Vagina (tissue), 2 donors: ENCODE data around the gene SLC9A7.

Experiments used
- POLR2A ChIP-seq, 2 donors: fragments of 450-650 bp; IDR thresholded peaks; one replicate each; pipeline ENCODE4 v1.6.1; 2017; ENCODE audit warnings: antibody characterized with exemption in 2 of 2, mild to moderate bottlenecking in 2 of 2, moderate library complexity in 2 of 2
- POLR2AphosphoS5 ChIP-seq, 2 donors: sonication (generic); formaldehyde crosslinking; IDR thresholded peaks; one replicate each; pipeline ENCODE4 v1.9.0; 2017; ENCODE audit warnings: antibody characterized with exemption in 2 of 2, mild to moderate bottlenecking in 2 of 2, low read depth in 1 of 2; ENCODE audit not compliant: insufficient read depth in 1 of 2
- TF ChIP-seq, protein P1 (sequence below), 3 experiments: fragments of 450-650 bp in 2 of 3; fragments of 200-600 bp in 1 of 3; sonication (generic) in 1 of 3; IDR thresholded peaks; one replicate each; pipeline ENCODE4 v1.5.1; 2017 to 2019; ENCODE audit warnings: antibody characterized with exemption in 3 of 3, mild to moderate bottlenecking in 2 of 3, moderate library complexity in 2 of 3

DNA sequence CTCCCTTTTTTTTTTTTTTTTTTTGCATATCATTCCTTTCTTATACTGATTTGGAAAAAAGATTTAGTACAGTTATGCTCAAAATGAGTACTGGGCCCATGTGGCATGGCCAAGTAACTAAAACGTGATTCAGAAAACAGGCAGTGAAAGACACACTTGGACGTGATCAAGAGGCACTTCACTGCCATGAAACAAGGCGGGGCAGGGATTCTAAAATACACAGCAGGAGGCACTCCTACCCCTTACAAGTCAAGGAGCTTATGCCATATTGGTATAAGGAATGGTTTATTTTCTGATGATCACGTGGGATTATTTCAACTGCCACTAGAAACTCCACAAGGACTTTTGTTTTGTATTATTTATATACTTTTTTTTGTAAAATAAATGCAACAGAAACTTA lies 113.3 kb downstream of the SLC9A7 start:
- TF ChIP-seq, protein P1, sequence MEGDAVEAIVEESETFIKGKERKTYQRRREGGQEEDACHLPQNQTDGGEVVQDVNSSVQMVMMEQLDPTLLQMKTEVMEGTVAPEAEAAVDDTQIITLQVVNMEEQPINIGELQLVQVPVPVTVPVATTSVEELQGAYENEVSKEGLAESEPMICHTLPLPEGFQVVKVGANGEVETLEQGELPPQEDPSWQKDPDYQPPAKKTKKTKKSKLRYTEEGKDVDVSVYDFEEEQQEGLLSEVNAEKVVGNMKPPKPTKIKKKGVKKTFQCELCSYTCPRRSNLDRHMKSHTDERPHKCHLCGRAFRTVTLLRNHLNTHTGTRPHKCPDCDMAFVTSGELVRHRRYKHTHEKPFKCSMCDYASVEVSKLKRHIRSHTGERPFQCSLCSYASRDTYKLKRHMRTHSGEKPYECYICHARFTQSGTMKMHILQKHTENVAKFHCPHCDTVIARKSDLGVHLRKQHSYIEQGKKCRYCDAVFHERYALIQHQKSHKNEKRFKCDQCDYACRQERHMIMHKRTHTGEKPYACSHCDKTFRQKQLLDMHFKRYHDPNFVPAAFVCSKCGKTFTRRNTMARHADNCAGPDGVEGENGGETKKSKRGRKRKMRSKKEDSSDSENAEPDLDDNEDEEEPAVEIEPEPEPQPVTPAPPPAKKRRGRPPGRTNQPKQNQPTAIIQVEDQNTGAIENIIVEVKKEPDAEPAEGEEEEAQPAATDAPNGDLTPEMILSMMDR (IDR thresholded peaks at IDR 0.05): no peak
- TF ChIP-seq POLR2A (IDR thresholded peaks at IDR 0.05) (no peak), POLR2AphosphoS5 (IDR thresholded peaks at IDR 0.05; ENCODE audit: insufficient read depth in 1 of 2, low read depth in 1 of 2) (no peak)
